Ovary (tissue), 3 donors: ENCODE measurements around the gene SGTA.

ENCODE experiments used
- EP300 ChIP-seq: sonication (generic); formaldehyde crosslinking; IDR thresholded peaks from one replicate; pipeline ENCODE4 v1.6.1; 2017; ENCODE audit warnings: antibody characterized with exemption
- POLR2A ChIP-seq: fragments of 450-650 bp; IDR thresholded peaks from one replicate; pipeline ENCODE4 v1.6.1; 2017; ENCODE audit warnings: antibody characterized with exemption, mild to moderate bottlenecking, moderate library complexity
- TF ChIP-seq, protein P1 (sequence below), 3 donors: fragments of 450-650 bp in 2 of 3; fragments of 200-600 bp in 1 of 3; IDR thresholded peaks; one replicate each; pipeline versions ENCODE4 v1.5.1 to v1.8.0; 2016 to 2022; ENCODE audit warnings: antibody characterized with exemption in 3 of 3, mild to moderate bottlenecking in 1 of 3
- donor health status: DM: no; HTN: no; CAD: no.

DNA sequence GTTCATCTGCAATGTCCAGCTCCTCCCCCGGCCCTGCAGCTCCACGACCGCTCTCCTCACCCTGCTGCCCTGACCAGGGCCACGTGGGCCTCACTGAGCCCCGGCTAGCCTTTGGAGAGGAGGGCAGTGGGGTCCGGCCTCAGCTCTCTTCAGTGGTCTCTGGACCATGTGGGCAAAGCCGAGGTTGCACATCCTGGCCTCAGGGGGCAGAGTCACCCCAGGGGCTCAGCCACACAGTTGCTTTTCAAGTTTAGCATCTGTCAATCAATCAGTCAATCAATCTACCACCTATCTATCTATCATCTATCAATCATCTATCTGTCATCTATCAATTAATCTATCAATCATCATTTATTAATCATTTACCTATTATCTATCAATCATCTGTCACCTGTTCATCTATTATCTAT lies 58.9 kb downstream of the SGTA start:
- TF ChIP-seq, protein P1, sequence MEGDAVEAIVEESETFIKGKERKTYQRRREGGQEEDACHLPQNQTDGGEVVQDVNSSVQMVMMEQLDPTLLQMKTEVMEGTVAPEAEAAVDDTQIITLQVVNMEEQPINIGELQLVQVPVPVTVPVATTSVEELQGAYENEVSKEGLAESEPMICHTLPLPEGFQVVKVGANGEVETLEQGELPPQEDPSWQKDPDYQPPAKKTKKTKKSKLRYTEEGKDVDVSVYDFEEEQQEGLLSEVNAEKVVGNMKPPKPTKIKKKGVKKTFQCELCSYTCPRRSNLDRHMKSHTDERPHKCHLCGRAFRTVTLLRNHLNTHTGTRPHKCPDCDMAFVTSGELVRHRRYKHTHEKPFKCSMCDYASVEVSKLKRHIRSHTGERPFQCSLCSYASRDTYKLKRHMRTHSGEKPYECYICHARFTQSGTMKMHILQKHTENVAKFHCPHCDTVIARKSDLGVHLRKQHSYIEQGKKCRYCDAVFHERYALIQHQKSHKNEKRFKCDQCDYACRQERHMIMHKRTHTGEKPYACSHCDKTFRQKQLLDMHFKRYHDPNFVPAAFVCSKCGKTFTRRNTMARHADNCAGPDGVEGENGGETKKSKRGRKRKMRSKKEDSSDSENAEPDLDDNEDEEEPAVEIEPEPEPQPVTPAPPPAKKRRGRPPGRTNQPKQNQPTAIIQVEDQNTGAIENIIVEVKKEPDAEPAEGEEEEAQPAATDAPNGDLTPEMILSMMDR (IDR thresholded peaks at IDR 0.05) = no peak
- TF ChIP-seq POLR2A = no peak
- no peak for TF ChIP-seq EP300
